IMR-90 (cell line): ENCODE data around the gene TRMT1L. TPM values are rescaled to one million over a fixed set of nuclear protein-coding genes. Genes with fewer than 3 reads are reported as not detected.

Source experiments
- ATAC-seq: fragments of 200-7000 bp; cut with Tn5 transposase; 2 replicates; pipeline ENCODE4 v1.9.1; 2020; ENCODE audit warnings: low read depth, mild to moderate bottlenecking, moderate library complexity
- Bru-seq: library from RNA; stranded (reverse); fragments of 400-500 nt; gene quantifications from one replicate; lab custom pipeline; 2021; lab: Mats Ljungman, UMichigan
- BruChase-seq, 2 experiments: library from RNA; stranded (reverse); fragments of 400-500 nt; gene quantifications; one replicate each; lab custom pipeline; 2021; lab: Mats Ljungman, UMichigan
- BruUV-seq: library from RNA; stranded (reverse); fragments of 400-500 nt; replicated peaks from 2 replicates; lab custom pipeline; 2021; lab: Mats Ljungman, UMichigan
- CTCF ChIA-PET: fragments of 300-600 bp; formaldehyde crosslinking; extraction: SDS; loops from one replicate; lab custom pipeline; 2021; ENCODE audit warnings: antibody characterized with exemption; lab: Yijun Ruan, JAX
- POLR2A ChIA-PET: fragments of 300-600 bp; sonication (Branson Sonifier 250); formaldehyde crosslinking; loops from one replicate; lab custom pipeline; 2022; ENCODE audit warnings: antibody characterized with exemption; ENCODE audit not compliant: unreplicated experiment; lab: Charles Lee
- DNase-seq: peaks from one replicate; pipeline ENCODE4 v3.0.0; 2013
- H2AFZ ChIP-seq: replicated peaks from 2 replicates; pipeline ENCODE3; 2013; ENCODE audit warnings: low read length, mild to moderate bottlenecking; ENCODE audit not compliant: poor library complexity
- H2AK5ac ChIP-seq: 2 replicates; pipeline ENCODE4 v1.6.1; 2013; ENCODE audit warnings: low read depth, low read length, inconsistent platforms
- H2AK9ac ChIP-seq: replicated peaks from 2 replicates; pipeline ENCODE3; 2013; ENCODE audit warnings: mild to moderate bottlenecking, low read depth, low read length, moderate library complexity; ENCODE audit not compliant: poor library complexity
- H2BK120ac ChIP-seq: 2 replicates; pipeline ENCODE4 v1.6.1; 2013; ENCODE audit warnings: low read depth, low read length, inconsistent platforms
- H2BK15ac ChIP-seq: 3 replicates; pipeline ENCODE4 v1.6.1; 2013; ENCODE audit warnings: low read depth, low read length, inconsistent platforms
- H2BK20ac ChIP-seq: 2 replicates; pipeline ENCODE4 v1.6.1; 2013; ENCODE audit warnings: low read depth, mild to moderate bottlenecking, inconsistent platforms, low read length, moderate library complexity
- H2BK5ac ChIP-seq: 2 replicates; pipeline ENCODE4 v1.6.1; 2013; ENCODE audit warnings: mild to moderate bottlenecking, low read depth, low read length, inconsistent platforms; ENCODE audit not compliant: poor library complexity, severe bottlenecking
- H3K14ac ChIP-seq: replicated peaks from 2 replicates; pipeline ENCODE4 v1.6.1; 2013; ENCODE audit warnings: low read depth, low read length, inconsistent platforms
- H3K18ac ChIP-seq: 2 replicates; pipeline ENCODE4 v1.6.1; 2013; ENCODE audit warnings: low read depth, low read length, control low read depth
- H3K23ac ChIP-seq: 2 replicates; pipeline ENCODE4 v1.6.1; 2013; ENCODE audit warnings: low read depth, low read length, inconsistent platforms
- H3K27ac ChIP-seq: 2 replicates; pipeline ENCODE4 v1.5.1; 2013; ENCODE audit warnings: mild to moderate bottlenecking, control low read depth, low read length; ENCODE audit not compliant: insufficient read depth
- H3K27me3 ChIP-seq: 2 replicates; pipeline ENCODE4 v1.6.1; 2013; ENCODE audit warnings: low read length; ENCODE audit not compliant: control insufficient read depth, insufficient read depth
- H3K36me3 ChIP-seq: 2 replicates; pipeline ENCODE4 v1.6.1; 2013; ENCODE audit warnings: low read length, mixed read lengths; ENCODE audit not compliant: control insufficient read depth, insufficient read depth
- H3K4ac ChIP-seq: 2 replicates; pipeline ENCODE4 v1.6.1; 2013; ENCODE audit warnings: low read depth, low read length, inconsistent platforms
- H3K4me1 ChIP-seq: 2 replicates; pipeline ENCODE4 v1.6.1; 2013; ENCODE audit warnings: low read length, mixed read lengths; ENCODE audit not compliant: control insufficient read depth, insufficient read depth
- H3K4me2 ChIP-seq: 2 replicates; pipeline ENCODE4 v1.6.1; 2013; ENCODE audit warnings: low read depth, mild to moderate bottlenecking, control low read depth, low read length, moderate library complexity
- H3K4me3 ChIP-seq: 2 replicates; pipeline ENCODE4 v1.5.1; 2013; ENCODE audit warnings: low read depth, mild to moderate bottlenecking, control low read depth, low read length, moderate library complexity; ENCODE audit not compliant: insufficient read depth
- H3K56ac ChIP-seq: 2 replicates; pipeline ENCODE4 v1.6.1; 2013; ENCODE audit warnings: low read length, inconsistent platforms; ENCODE audit not compliant: insufficient read depth; ENCODE audit errors: extremely low read depth
- H3K79me1 ChIP-seq, 2 experiments: 2 replicates each; pipeline ENCODE4 v1.6.1; 2013; ENCODE audit warnings: low read length in 2 of 2, inconsistent platforms in 1 of 2, low read depth in 1 of 2
- H3K9ac ChIP-seq: 2 replicates; pipeline ENCODE4 v1.6.1; 2013; ENCODE audit warnings: low read depth, low read length, control low read depth
- H3K9me1 ChIP-seq: 2 replicates; pipeline ENCODE4 v1.6.1; 2013; ENCODE audit warnings: low read length, inconsistent platforms; ENCODE audit not compliant: insufficient read depth
- H3K9me3 ChIP-seq: 2 replicates; pipeline ENCODE4 v1.6.1; 2013; ENCODE audit warnings: low read length; ENCODE audit not compliant: control insufficient read depth, insufficient read depth
- H4K20me1 ChIP-seq: 2 replicates; pipeline ENCODE4 v1.6.1; 2013; ENCODE audit warnings: low read length, inconsistent platforms; ENCODE audit not compliant: insufficient read depth
- H4K5ac ChIP-seq: 2 replicates; pipeline ENCODE4 v1.6.1; 2013; ENCODE audit warnings: mild to moderate bottlenecking, low read depth, low read length, control low read depth
- H4K8ac ChIP-seq, 2 experiments: 2 replicates each; pipeline ENCODE4 v1.6.1; 2013; ENCODE audit warnings: low read depth in 2 of 2, low read length in 2 of 2, control low read depth in 1 of 2, inconsistent platforms in 1 of 2
- H4K91ac ChIP-seq: 2 replicates; pipeline ENCODE4 v1.6.1; 2013; ENCODE audit warnings: low read depth, low read length, inconsistent platforms; ENCODE audit not compliant: insufficient read depth
- CEBPB ChIP-seq: IDR thresholded peaks from 2 replicates; pipeline ENCODE4 v1.6.1; 2012; ENCODE audit warnings: low read depth, low read length, improper control_type of control experiment
- FOS ChIP-seq: fragments of 150-350 bp; IDR thresholded peaks from 2 replicates; pipeline ENCODE4 v1.6.1; 2016; ENCODE audit warnings: low read depth, low read length
- MAZ ChIP-seq: IDR thresholded peaks from 2 replicates; pipeline ENCODE4 v1.6.1; 2012; ENCODE audit warnings: low read depth, mild to moderate bottlenecking, low read length, improper control_type of control experiment, moderate library complexity, borderline replicate concordance
- RCOR1 ChIP-seq: IDR thresholded peaks from 2 replicates; pipeline ENCODE4 v1.6.1; 2012; ENCODE audit warnings: mild to moderate bottlenecking, low read length, improper control_type of control experiment; ENCODE audit not compliant: insufficient replicate concordance
- RFX5 ChIP-seq: IDR thresholded peaks from 2 replicates; pipeline ENCODE4 v1.8.0; 2012; ENCODE audit warnings: low read depth, mild to moderate bottlenecking, low read length, moderate library complexity
- SMC3 ChIP-seq: fragments of 150-350 bp; IDR thresholded peaks from 2 replicates; pipeline ENCODE4 v1.6.1; 2016; ENCODE audit warnings: low read depth, mild to moderate bottlenecking, antibody characterized with exemption, low read length, moderate library complexity
- WGBS, 2 experiments: methylation state at CpG; one replicate each; pipeline versions ENCODE4 v1.1.5 to v1.1.7; 2013; ENCODE audit warnings: missing lambda C conversion rate in 2 of 2; ENCODE audit not compliant: insufficient read length in 1 of 2; ENCODE audit errors: extremely low coverage in 2 of 2; 5-methylcytosine and 5-hydroxymethylcytosine counted together
- dilution Hi-C: fragments of 300-500 bp; cut with HindIII; formaldehyde crosslinking; loops from one replicate; pipeline ENCODE4 v1.14.3; 2018; ENCODE audit warnings: low sequenced_read_pairs; ENCODE audit not compliant: unreplicated experiment
- in situ Hi-C: fragments of 300-500 bp; cut with MboI; formaldehyde crosslinking; loops from 3 replicates; pipeline ENCODE4 v1.14.3; 2019; ENCODE audit warnings: low sequenced_read_pairs, inconsistent platforms, mixed read lengths
- intact Hi-C: fragments of 100-400 bp; cut with micrococcal nuclease; formaldehyde crosslinking; loops from 2 replicates; pipeline ENCODE4 v1.10.0; 2022
- long read RNA-seq: library from polyadenylated mRNA; unstranded; transcript quantifications from one replicate; pipeline ENCODE4 v2.0.0, GENCODE V29; 2021; ENCODE audit not compliant: unreplicated experiment
- polyA plus RNA-seq, 3 experiments: library from polyadenylated mRNA; depleted of rRNA; stranded (reverse); fragments of >200 nt; gene quantifications; 2 replicates each; pipeline ENCODE4 v1.2.3, GENCODE V29; 2012; ENCODE audit warnings: low replicate concordance in 1 of 3
- total RNA-seq: library from RNA; depleted of rRNA; stranded (reverse); fragments of >200 nt; gene quantifications from 2 replicates; pipeline ENCODE4 v1.2.3, GENCODE V29; 2012; rRNA removed
- TF ChIP-seq, protein P1 (sequence below): conservative IDR thresholded peaks from 2 replicates; pipeline ENCODE4 v1.5.1; 2012; ENCODE audit warnings: mild to moderate bottlenecking, low read depth, low read length, improper control_type of control experiment
- TF ChIP-seq, protein P2 (sequence below): fragments of 150-350 bp; IDR thresholded peaks from 2 replicates; pipeline ENCODE4 v1.6.1; 2017; ENCODE audit warnings: mild to moderate bottlenecking, antibody characterized with exemption, low read length, low read depth

Gene TRMT1L, protein sequence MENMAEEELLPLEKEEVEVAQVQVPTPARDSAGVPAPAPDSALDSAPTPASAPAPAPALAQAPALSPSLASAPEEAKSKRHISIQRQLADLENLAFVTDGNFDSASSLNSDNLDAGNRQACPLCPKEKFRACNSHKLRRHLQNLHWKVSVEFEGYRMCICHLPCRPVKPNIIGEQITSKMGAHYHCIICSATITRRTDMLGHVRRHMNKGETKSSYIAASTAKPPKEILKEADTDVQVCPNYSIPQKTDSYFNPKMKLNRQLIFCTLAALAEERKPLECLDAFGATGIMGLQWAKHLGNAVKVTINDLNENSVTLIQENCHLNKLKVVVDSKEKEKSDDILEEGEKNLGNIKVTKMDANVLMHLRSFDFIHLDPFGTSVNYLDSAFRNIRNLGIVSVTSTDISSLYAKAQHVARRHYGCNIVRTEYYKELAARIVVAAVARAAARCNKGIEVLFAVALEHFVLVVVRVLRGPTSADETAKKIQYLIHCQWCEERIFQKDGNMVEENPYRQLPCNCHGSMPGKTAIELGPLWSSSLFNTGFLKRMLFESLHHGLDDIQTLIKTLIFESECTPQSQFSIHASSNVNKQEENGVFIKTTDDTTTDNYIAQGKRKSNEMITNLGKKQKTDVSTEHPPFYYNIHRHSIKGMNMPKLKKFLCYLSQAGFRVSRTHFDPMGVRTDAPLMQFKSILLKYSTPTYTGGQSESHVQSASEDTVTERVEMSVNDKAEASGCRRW
- 21.9 and 25.3 TPM in 2 replicates for total RNA-seq
- 8.6 and 11.0 TPM in 2 replicates for polyA plus RNA-seq (2012; rRNA removed)
- polyA plus RNA-seq (2012; cell fraction: cytosol; rRNA removed) = 1.4 and 2.6 TPM in 2 replicates
- 1.0 and 8.2 TPM in 2 replicates for polyA plus RNA-seq (2012; cell fraction: nucleus; rRNA removed; ENCODE audit: low replicate concordance)
- percentile 51 among the genes with signal in this experiment for Bru-seq, nascent RNA
- BruChase-seq, experiment 1, labeled RNA remaining after a 6-hour chase = percentile 60 among the genes with signal in this experiment
- BruChase-seq, experiment 2, labeled RNA remaining after a 2-hour chase = percentile 63 among the genes with signal in this experiment
- long read RNA-seq, full-length matches to known transcripts = 20 of 25 reads
- long read RNA-seq, partial matches to known transcripts = 1 of 25 reads
- long read RNA-seq, other reads (novel, unspliced or antisense) = 4 of 25 reads

- H3K79me1 ChIP-seq = peaks cover 18 to 33% of the 10 kb centered on the region in 2 experiments
- peak within 1 kb of the TSS; percentile 96 for H3K4me2 ChIP-seq
- H3K36me3 ChIP-seq = no peaks in the 10 kb centered on the region
- POLR2A ChIA-PET = interaction anchor here (0.6 kb wide), 1 partner anchor 160 kb away, joined by 4 read pairs; the partner anchor contains the start of gene IVNS1ABP
- no peaks in the 10 kb centered on the region for H3K9me3 ChIP-seq
- H3K9me1 ChIP-seq = peaks cover 3% of the 10 kb centered on the region
- H3K4ac ChIP-seq = peak within 1 kb of the TSS; percentile 96
- H4K91ac ChIP-seq = peak within 1 kb of the TSS; percentile 89
- H2AK9ac ChIP-seq = peak within 1 kb of the TSS; percentile 95
- H3K18ac ChIP-seq = peak within 1 kb of the TSS; percentile 67
- CTCF ChIA-PET = interaction anchor here (0.5 to 2.2 kb wide), 3 partner anchors 9 to 301 kb away, joined by 3 to 10 read pairs (median 5); no protein-coding TSS in a partner anchor
- peak within 1 kb of the TSS; percentile 93 for H3K9ac ChIP-seq
- H2AK5ac ChIP-seq = peak within 1 kb of the TSS; percentile 73; the same call in 1 of the 2 replicates
- BruUV-seq = no TSS peak
- intact Hi-C loops = loop anchor here (1.0 to 5.0 kb wide), 4 partner anchors 110 to 515 kb away; partner anchors contain the start of gene IVNS1ABP
- DNase-seq (peak; percentile 99), ATAC-seq (peak; percentile 96)
- H2BK20ac ChIP-seq = no peak within 1 kb of the TSS
- dilution Hi-C loops = no loop called here
- in situ Hi-C loops = loop anchor here (25.0 kb wide), 1 partner anchor 170 kb away; no protein-coding TSS in a partner anchor
- peak within 1 kb of the TSS; percentile 98 for H3K56ac ChIP-seq
- peak within 1 kb of the TSS; percentile 94 for H2AFZ ChIP-seq
- H2BK15ac ChIP-seq = no peak within 1 kb of the TSS; the same call in 2 of the 3 replicates
- no peaks in the 10 kb centered on the region for H4K20me1 ChIP-seq
- H4K5ac ChIP-seq = peak within 1 kb of the TSS; percentile 62
- 0% methylated on average over 19 of the region's 63 CpGs; no CpG with 5 or more reads in 1 of the 2 experiments for WGBS, 2 experiments
- peak within 1 kb of the TSS; percentile 97 for H3K23ac ChIP-seq
- H2BK120ac ChIP-seq = peak within 1 kb of the TSS; percentile 90
- H2BK5ac ChIP-seq = peak within 1 kb of the TSS; percentile 93
- no peaks in the 10 kb centered on the region for H3K27me3 ChIP-seq
- H3K14ac ChIP-seq = peak within 1 kb of the TSS; percentile 98
- peak within 1 kb of the TSS; percentile 65 to 99 for H4K8ac ChIP-seq
- H3K4me1 ChIP-seq = peaks cover 2% of the 10 kb centered on the region; the same call in 1 of the 2 replicates
- H3K27ac ChIP-seq = peak within 1 kb of the TSS; percentile 90
- H3K4me3 ChIP-seq = peak within 1 kb of the TSS; percentile 70
- TF ChIP-seq, protein P1, sequence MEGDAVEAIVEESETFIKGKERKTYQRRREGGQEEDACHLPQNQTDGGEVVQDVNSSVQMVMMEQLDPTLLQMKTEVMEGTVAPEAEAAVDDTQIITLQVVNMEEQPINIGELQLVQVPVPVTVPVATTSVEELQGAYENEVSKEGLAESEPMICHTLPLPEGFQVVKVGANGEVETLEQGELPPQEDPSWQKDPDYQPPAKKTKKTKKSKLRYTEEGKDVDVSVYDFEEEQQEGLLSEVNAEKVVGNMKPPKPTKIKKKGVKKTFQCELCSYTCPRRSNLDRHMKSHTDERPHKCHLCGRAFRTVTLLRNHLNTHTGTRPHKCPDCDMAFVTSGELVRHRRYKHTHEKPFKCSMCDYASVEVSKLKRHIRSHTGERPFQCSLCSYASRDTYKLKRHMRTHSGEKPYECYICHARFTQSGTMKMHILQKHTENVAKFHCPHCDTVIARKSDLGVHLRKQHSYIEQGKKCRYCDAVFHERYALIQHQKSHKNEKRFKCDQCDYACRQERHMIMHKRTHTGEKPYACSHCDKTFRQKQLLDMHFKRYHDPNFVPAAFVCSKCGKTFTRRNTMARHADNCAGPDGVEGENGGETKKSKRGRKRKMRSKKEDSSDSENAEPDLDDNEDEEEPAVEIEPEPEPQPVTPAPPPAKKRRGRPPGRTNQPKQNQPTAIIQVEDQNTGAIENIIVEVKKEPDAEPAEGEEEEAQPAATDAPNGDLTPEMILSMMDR = no peak
- TF ChIP-seq MAZ (peak; percentile 98), FOS (peak; percentile 42; the same call in 1 of the 2 replicates), SMC3 (no peak), RFX5 (peak; percentile 42; the same call in 1 of the 2 replicates), CEBPB (peak; percentile 80), RCOR1 (no peak)
- TF ChIP-seq, protein P2, sequence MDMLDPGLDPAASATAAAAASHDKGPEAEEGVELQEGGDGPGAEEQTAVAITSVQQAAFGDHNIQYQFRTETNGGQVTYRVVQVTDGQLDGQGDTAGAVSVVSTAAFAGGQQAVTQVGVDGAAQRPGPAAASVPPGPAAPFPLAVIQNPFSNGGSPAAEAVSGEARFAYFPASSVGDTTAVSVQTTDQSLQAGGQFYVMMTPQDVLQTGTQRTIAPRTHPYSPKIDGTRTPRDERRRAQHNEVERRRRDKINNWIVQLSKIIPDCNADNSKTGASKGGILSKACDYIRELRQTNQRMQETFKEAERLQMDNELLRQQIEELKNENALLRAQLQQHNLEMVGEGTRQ = no peak
Measured at GRCh38 chr1:185156854-185157598, at the start of gene TRMT1L, which contains the start of gene SWT1. TRMT1L (minus strand) TSS chr1:185156953; CDS start chr1:185156712, 241 bp downstream. SWT1 (plus strand) TSS chr1:185157167; CDS start chr1:185160842, 3,675 bp downstream.
